ENCODE measurements around the gene ZMYND10. TPM values are rescaled to one million over a fixed set of nuclear protein-coding genes. Genes with fewer than 3 reads are reported as not detected.

Gene ZMYND10
- total RNA-seq, 4 donors from 2014 or later = 0.30 to 1.7 (median 1.3) TPM; not detected in 1

GRCh38 chr3:50303013-50303815, 42.3 kb downstream of the ZMYND10 start, which contains the start of gene HYAL1:
Gene HYAL1 (minus strand): TSS chr3:50303574. CDS start chr3:50302956, 618 bp downstream.
- H3K4me3 ChIP-seq = peak within 1 kb of the TSS in 2 of 4 donors; percentile 20 to 44

GRCh38 chr3:50302095-50303012, 43.2 kb downstream of the ZMYND10 start:
- peak overlapping the region; percentile 45 to 89 (median 75) for H3K27ac ChIP-seq

More at GRCh38 chr3:50303013-50303815, 42.3 kb downstream of the ZMYND10 start, which contains the start of gene HYAL1:
- peak in 1 of 2 donors; percentile 77 for DNase-seq (ENCODE audit: low spot score in 2 of 2)
- H3K36me3 ChIP-seq = peaks cover 0 to 5% (median 0%) of the 10 kb centered on the region in 3 donors
- WGBS, 2 donors = 36 to 41% methylated on average over 10 to 11 of the region's 14 CpGs
- TF ChIP-seq, protein P1, sequence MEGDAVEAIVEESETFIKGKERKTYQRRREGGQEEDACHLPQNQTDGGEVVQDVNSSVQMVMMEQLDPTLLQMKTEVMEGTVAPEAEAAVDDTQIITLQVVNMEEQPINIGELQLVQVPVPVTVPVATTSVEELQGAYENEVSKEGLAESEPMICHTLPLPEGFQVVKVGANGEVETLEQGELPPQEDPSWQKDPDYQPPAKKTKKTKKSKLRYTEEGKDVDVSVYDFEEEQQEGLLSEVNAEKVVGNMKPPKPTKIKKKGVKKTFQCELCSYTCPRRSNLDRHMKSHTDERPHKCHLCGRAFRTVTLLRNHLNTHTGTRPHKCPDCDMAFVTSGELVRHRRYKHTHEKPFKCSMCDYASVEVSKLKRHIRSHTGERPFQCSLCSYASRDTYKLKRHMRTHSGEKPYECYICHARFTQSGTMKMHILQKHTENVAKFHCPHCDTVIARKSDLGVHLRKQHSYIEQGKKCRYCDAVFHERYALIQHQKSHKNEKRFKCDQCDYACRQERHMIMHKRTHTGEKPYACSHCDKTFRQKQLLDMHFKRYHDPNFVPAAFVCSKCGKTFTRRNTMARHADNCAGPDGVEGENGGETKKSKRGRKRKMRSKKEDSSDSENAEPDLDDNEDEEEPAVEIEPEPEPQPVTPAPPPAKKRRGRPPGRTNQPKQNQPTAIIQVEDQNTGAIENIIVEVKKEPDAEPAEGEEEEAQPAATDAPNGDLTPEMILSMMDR (IDR thresholded peaks at IDR 0.05) = peak in 1 of 5 experiments; percentile 16
- TF ChIP-seq POLR2A (IDR thresholded peaks at IDR 0.05) (peak in 1 of 2 donors; percentile 49), EP300 (IDR thresholded peaks at IDR 0.05) (peak in 1 of 2 donors; percentile 53)
- no peaks in the 10 kb centered on the region for H3K27me3 ChIP-seq
- peak within 1 kb of the TSS; percentile 45 to 89 (median 75) for H3K27ac ChIP-seq
- no peaks in the 10 kb centered on the region for H3K9me3 ChIP-seq
- peaks cover 0 to 51% (median 36%) of the 10 kb centered on the region in 4 donors for H3K4me1 ChIP-seq

DNA sequence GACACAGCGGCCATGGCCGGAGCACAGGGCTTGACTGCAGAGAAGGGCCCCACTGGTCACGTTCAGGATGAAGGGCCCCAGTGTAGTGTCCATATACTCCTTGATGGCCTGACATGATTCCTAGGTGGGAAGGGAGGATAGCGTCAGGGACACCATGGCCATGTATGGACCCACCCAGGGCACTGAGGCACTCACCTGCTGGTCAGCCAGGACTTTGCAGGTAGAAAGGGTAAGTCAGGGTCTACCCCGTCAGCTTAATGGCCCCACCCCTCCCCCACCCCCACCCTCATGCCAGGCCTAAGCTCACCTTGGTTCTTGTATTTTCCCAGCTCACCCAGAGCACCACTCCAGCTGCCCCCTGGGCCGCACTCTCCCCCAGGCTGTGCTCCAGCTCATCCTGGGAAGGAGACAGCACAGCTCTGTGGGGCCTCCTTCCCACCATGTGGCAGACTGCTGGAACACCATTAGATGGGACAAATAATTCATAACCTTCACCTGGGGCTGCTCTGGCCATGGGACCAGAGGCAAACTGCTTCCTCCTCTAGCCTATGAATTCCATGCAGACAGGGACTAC, 44.8 kb downstream of the ZMYND10 start:
- Histone ChIP-seq H3K27ac (peak overlapping the region; percentile 75 to 97 (median 91)), H3K4me1 (peaks cover 0 to 59% (median 40%) of the 10 kb centered on the region in 4 donors), H3K27me3 (no peaks in the 10 kb centered on the region), H3K4me3 (peak overlapping the region in 1 of 4 donors; percentile 82), H3K9me3 (no peaks in the 10 kb centered on the region), H3K36me3 (peaks cover 0 to 16% (median 0%) of the 10 kb centered on the region in 3 donors)
- no peak for DNase-seq (ENCODE audit: low spot score in 2 of 2)
- TF ChIP-seq, protein P1 (IDR thresholded peaks at IDR 0.05) = no peak
- TF ChIP-seq POLR2A (IDR thresholded peaks at IDR 0.05) (no peak), EP300 (IDR thresholded peaks at IDR 0.05) (no peak)
- 61 to 64% methylated on average over 5 to 6 of the region's 6 CpGs for WGBS, 2 donors

More at GRCh38 chr3:50302095-50303012, 43.2 kb downstream of the ZMYND10 start:
- 82 to 84% methylated on average over 21 to 24 of the region's 32 CpGs for WGBS, 2 donors
- DNase-seq (ENCODE audit: low spot score in 2 of 2) = no peak
- H3K36me3 ChIP-seq = peaks cover 0 to 4% (median 0%) of the 10 kb centered on the region in 3 donors
- peak overlapping the region in 2 of 4 donors; percentile 20 to 44 for H3K4me3 ChIP-seq
- no peaks in the 10 kb centered on the region for H3K27me3 ChIP-seq
- no peaks in the 10 kb centered on the region for H3K9me3 ChIP-seq
- TF ChIP-seq, protein P1 (IDR thresholded peaks at IDR 0.05) = no peak
- TF ChIP-seq EP300 (IDR thresholded peaks at IDR 0.05) (no peak), POLR2A (IDR thresholded peaks at IDR 0.05) (no peak)
- peaks cover 0 to 59% (median 40%) of the 10 kb centered on the region in 4 donors for H3K4me1 ChIP-seq

GRCh38 chr3:50299929-50300680, 45.4 kb downstream of the ZMYND10 start:
- no peak for DNase-seq (ENCODE audit: low spot score in 2 of 2)
- peak overlapping the region; percentile 75 to 97 (median 91) for H3K27ac ChIP-seq
- peaks cover 0 to 16% (median 0%) of the 10 kb centered on the region in 3 donors for H3K36me3 ChIP-seq
- H3K4me3 ChIP-seq = peak overlapping the region; percentile 42 to 82 (median 74)
- H3K4me1 ChIP-seq = peaks cover 0 to 59% (median 40%) of the 10 kb centered on the region in 4 donors
- TF ChIP-seq, protein P1 (IDR thresholded peaks at IDR 0.05) = peak in 1 of 5 experiments; percentile 24
- TF ChIP-seq POLR2A (IDR thresholded peaks at IDR 0.05) = no peak
- H3K27me3 ChIP-seq = no peaks in the 10 kb centered on the region
- WGBS, 2 donors = 19 to 35% methylated on average over 12 of the region's 12 CpGs
- no peaks in the 10 kb centered on the region for H3K9me3 ChIP-seq
